GM19193 (cell line): Measurements from ENCODE around the gene PTPN7.

Experiments used
- POLR2A ChIP-seq: IDR thresholded peaks from 4 replicates; pipeline ENCODE4 v1.6.1; 2011; ENCODE audit not compliant: insufficient read depth, insufficient read length; ENCODE audit errors: extremely low read depth

PTPN7 gene

DNA sequence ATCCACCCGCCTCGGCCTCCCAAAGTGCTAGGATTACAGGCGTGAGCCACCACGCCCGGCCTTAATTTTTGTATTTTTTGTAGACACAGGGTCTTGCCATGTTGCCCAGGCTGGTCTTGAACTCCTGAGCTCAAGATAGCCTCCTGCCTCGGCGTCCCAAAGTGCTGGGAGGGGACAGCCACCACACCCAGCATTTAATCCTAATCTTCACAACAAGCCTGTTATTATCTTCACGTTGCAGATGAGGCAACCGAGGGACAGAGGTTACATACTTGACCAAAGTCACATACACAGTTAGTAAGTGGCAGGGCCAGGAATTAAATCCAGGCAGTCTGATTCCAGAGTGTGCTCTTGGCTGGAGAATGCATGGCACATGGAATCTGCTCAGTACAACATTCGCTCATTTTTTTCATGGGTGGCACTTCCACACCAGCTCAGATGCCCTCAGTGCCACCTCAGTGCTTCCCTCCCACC lies 42.5 kb downstream of the PTPN7 start:
- no peak for TF ChIP-seq POLR2A

DNA sequence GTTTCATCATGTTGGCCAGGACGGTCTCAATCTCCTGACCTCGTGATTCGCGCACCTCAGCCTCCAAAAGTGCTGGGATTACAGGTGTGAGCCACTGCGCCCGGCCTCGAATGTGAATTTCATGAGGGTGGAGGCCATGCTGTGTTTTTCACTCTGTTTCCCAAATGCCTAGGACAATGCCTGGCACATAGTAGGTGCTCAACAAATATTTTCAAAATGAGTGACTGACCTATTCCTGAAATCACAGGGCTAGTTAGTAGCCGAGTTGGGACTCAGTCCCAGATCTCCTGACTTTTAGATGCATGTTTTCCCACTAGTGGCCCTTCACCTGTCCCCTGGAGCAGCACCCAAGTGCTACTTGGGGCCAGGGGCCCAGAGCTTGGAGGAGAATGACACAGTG lies 44.1 kb downstream of the PTPN7 start:
- no peak for TF ChIP-seq POLR2A

DNA sequence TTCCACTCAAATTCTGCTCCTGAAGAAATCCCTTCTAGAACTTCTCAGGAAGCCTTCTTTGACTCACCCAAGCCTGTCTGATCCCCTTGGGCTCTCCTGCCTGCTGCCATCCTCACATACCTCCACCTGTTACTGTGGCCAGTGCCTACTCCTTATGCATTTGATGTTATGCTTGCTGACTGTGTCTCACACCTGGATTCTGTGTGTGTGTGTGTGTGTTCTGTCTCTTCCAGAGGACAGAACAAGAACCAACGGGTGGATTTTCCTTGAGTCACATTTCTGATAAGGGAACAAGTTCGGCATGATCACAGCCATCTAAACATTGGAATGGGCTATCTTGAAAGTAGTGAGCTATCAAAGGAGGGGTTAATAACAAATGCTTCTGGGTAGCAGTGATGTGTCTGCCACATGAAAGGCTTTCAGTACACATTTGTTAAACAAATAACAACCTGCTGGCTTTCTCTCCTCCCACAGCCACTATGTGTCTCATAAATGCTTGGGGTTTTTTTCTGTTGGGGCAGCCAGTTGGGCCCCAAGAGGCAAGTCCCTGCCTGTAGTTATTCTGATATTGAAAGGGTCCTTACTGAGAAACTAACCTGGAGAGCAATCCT lies 46.6 kb downstream of the PTPN7 start:
- TF ChIP-seq POLR2A, result no peak

DNA sequence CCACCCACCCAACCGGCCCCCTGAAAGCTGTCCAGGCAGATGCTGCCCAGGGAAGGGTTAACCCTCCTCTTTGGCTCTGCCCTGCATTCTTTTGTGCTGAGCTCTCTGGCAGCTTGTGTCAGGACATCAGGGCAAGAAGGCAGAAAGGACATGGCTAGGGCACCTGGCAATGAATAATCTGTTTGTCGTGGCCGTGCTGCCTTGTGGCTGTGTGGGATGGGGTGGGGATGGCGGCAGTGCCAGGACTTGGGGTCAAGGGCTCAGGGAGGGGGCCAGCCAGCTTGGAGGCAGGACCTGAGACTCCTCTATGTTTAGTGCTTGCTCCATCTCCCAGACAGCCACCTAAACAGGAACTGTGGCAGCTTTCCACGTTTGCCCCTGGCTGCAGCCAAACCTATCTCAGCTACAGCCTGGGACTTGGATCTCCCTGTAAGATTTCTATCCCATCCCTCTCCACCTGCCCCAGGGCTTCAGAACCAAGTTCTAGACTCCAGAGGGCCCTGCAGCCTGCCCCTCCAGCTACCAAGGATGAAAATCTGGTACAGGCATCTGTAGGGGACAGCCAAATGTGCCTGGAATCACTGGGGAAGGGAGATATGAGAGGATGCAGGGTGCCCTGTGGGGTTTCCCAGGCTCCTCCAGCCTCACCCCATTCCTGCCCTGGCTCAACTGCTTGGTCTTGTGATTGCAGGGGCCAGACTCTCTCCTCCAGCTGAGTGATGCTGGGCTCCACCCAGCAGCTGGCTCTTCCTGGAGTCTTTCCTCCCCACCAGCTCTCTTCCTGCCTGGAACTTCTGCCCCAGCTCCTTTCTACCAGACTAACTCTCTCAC lies 47.3 kb downstream of the PTPN7 start:
- no peak for TF ChIP-seq POLR2A

GRCh38 chr1:202110977-202111376 lies 49.4 kb downstream of the PTPN7 start:
- no peak for TF ChIP-seq POLR2A

DNA sequence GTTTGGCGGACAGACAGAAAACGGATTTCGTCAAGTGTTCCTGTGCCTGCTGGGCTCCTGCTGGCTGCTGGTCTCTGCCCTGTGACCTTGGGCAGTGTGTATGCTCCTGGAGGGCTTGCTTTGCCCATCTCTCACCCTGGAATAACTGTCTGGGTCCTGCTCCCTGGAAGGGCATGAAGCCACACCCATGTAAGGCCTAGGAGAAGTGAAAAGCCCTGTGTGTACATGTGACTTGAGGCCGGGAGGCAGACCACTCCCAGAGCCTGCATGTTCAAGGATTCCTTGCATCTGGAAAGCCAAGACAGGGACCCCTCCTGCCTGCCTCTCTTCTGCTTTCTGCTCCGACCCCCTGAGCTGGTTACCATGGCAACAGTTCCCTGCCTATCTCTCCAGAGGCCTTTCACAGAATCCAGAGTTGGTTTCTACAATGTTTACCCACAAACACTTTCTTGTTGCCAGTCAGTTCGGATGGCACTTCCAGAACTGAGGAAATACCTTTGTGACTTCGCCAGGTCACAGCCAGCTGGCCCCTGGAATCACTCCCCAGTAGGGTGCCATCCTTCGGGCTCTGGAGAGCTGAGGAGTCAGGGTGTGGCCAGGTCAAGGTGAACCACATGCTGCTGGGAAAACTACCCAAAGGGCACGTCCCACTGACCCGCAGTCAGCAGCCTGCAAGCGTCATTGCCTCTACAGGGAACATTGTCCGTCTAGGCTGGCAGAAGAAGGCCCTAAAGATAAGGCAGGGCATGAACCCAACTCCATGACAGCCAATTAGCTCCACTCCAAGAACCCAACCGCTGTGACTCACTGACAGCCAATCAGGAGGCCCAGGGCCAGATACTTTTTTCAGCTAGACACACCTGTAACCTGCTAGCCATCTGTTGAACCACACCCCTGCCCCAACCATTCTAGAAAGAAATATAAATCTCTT lies 52.3 kb downstream of the PTPN7 start:
- no peak for TF ChIP-seq POLR2A

DNA sequence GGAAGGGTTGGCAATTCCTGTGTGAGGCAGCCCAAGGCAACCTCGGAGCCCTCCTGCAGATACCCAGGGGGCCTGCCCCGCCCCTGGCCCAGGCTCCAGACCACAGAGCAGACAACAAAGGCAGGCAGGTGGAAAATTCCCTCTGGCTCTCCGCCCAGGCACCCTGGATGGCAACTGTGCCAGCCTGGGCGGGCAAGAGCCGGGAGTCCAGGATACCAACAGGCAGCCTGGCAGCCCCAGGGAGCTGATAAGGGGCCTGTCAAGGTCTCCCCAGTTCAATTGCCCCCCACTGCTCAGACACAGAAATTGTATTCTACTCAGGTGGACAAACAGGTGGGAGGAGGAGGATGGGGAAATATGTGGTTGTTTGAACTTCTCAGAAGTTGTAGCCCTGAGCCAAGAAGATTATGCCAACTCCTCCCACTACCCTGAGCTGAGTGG lies 53.1 kb downstream of the PTPN7 start:
- no peak for TF ChIP-seq POLR2A

DNA sequence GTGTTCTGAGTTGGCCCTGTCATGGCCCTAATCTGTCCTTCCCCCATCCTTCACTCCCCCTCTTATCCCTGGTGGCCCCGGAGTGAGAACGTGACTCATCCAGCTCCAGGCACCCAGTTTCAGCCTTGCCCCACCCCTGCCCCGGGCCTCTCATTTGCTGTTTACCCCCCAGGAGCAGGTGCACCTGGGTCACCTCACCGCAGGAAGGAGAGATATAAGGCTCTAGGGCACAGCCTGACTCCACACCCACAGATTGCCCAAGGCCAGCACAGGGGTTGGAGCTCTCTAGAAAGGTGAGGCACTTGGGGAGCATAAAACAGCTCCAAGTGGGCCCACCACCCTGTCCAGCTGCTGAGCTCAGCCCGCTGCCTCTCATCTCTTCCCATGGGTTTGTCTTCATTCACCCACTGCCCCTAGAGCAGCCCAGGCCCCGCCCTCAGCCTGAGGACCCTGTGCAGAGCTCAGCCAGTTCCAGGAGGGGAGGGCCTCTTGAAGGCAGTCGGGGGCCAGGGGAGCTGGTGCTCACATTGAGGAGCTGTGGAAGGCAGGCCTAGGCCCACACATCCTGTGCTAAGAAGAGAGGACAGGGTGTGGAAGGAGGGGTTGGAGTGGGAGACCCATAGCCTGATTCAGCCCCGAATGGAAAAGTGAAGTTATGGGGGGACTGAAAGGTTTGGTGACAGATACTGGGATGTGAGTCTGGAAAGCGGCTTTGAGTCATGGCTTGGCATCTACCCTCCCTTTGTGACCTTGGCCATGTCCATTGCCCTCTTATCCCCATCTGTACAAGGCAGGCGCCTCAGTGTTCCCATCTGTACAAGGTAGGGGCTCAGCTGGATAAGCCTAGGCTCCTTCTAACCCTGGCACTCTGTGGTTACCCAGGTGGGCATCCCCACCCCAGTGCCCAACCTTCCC lies 53.8 kb downstream of the PTPN7 start:
- no peak for TF ChIP-seq POLR2A

- no peak for TF ChIP-seq POLR2A
Measured at GRCh38 chr1:202105571-202106339, 54.6 kb downstream of the PTPN7 start.

GRCh38 chr1:202104073-202104472 lies 56.3 kb downstream of the PTPN7 start:
- TF ChIP-seq POLR2A, result no peak

DNA sequence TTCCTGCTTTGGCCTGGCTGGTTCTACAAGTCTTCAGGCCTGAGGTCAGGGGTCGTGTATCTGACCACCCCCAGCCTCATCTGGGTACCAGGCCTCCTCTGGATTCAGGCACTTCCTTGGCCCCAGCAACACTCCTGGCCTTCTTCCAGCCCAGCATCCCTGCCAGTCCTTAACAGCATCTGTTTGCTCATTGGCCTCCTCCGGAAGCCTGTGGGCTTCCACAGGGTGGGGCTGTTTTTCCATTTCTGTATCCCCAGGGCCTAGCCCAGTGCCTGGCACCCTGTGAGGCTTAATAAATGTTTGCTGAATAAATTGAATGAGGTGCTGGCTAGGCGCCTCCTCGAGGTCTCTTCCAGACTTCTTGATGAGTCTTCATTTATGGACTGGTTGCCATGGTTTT lies 59.2 kb downstream of the PTPN7 start:
- TF ChIP-seq POLR2A, result no peak
